ENCODE results near the gene OTOG.

OTOG gene

DNA sequence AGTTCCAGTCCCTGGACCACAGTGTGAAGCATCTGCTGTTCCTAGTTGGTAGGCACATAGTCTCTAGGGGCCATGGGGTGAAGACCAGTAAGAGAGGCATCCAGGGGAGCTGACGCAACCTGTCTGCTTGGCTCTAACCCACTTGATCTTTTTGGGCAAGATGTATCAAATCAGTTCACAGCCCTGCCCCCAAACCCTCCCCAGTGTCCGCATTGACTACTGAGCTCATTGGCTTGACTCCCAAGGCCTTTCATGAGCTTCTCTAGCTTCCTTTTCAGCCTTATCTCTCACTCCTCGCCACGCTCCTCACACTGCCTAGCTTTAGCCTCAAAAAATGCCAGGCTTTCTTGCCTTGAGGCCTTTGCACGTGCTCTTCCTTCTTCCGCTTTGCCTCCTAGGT is 40.7 kb upstream of the OTOG start:
- no peak for TF ChIP-seq ZFX (IDR thresholded peaks at IDR 0.05; ENCODE audit: borderline replicate concordance)
- H3K27ac ChIP-seq: no peak overlapping the region

DNA sequence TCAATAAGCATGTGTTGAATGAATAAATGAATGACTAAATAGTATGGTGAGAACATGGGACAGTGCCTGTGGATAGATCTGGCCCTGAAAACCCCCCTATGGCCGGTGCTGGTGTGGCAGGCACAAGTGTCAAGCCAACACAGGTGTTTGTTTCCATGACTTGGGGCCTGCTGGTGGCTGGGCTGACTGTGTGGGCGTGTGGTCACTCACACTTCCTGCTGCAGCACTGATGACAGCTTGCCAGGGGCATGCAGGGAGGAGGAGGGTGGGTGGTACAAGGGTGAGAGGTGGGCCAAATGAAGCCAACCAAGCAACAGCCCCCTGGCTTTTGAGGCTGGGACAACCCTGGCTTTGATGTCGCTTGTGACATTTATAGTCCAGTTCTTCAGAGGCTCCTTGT is 40.1 kb upstream of the OTOG start:
- H3K27ac ChIP-seq: no peak overlapping the region
- TF ChIP-seq ZFX (IDR thresholded peaks at IDR 0.05; ENCODE audit: borderline replicate concordance): no peak
- TF ChIP-seq, protein P1, sequence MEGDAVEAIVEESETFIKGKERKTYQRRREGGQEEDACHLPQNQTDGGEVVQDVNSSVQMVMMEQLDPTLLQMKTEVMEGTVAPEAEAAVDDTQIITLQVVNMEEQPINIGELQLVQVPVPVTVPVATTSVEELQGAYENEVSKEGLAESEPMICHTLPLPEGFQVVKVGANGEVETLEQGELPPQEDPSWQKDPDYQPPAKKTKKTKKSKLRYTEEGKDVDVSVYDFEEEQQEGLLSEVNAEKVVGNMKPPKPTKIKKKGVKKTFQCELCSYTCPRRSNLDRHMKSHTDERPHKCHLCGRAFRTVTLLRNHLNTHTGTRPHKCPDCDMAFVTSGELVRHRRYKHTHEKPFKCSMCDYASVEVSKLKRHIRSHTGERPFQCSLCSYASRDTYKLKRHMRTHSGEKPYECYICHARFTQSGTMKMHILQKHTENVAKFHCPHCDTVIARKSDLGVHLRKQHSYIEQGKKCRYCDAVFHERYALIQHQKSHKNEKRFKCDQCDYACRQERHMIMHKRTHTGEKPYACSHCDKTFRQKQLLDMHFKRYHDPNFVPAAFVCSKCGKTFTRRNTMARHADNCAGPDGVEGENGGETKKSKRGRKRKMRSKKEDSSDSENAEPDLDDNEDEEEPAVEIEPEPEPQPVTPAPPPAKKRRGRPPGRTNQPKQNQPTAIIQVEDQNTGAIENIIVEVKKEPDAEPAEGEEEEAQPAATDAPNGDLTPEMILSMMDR (IDR thresholded peaks at IDR 0.05): no peak

DNA sequence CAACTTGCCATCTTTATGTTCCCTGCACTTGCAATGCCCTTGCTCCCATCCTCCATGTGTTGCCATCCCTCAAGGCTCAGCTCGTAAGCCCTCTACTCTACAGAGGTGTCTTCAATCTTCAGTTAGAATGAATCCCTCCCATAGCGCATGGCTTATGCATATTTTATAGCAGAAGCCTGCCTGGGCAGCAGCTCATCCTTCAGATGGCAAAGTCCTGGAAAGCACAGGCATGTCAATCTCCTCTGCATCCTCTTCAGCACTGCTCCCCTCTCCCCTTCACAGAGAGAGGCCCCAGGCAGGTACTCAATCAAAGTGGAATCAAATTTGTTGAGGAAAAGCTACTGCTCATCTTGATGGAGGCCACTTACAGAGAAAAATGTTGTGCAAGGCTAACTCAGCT is 39.3 kb upstream of the OTOG start:
- H3K27ac ChIP-seq: no peak overlapping the region
- no peak for TF ChIP-seq ZFX (IDR thresholded peaks at IDR 0.05; ENCODE audit: borderline replicate concordance)
- TF ChIP-seq, protein P1 (IDR thresholded peaks at IDR 0.05): no peak

DNA sequence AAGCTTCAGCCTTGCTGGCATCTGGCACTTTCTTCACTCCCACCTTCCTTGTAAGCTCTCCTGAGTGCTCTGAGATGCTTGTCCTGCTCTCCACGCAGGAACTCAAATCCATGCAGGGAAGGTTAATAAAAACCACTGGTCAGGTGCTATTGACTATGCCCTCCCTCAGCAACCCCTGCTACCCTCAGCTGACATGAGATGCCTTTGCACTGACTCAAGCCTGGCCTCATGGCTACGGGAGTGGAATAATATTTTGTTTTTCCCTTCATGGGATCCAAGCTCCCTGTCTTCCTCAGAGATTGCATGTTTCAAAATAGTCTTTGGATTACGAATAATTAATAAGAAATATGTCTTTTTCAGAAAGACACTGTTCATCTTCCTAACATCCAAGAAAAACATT is 38.8 kb upstream of the OTOG start:
- no peak overlapping the region for H3K27ac ChIP-seq
- no peak for TF ChIP-seq ZFX (IDR thresholded peaks at IDR 0.05; ENCODE audit: borderline replicate concordance)
- TF ChIP-seq, protein P1 (IDR thresholded peaks at IDR 0.05): no peak

DNA sequence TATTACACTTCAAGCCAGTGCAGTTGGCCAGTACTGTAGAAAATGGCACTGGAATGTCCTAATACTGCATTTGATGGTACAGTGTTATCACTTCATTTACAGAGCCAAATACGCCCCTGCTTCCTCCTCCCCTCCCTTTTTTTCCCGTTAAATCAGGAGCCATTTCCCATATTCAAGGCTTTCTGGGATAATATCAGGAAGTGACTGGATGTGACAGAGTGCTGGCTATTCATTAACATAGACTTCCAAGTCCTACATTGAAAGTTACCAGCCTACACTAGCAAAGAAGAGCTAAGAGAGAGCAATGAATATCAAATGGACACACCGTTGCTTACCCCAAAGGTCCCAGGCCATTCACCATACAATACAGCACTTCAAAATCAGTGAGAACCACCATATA is 38.3 kb upstream of the OTOG start:
- no peak for TF ChIP-seq ZFX (IDR thresholded peaks at IDR 0.05; ENCODE audit: borderline replicate concordance)
- TF ChIP-seq, protein P1 (IDR thresholded peaks at IDR 0.05): no peak

DNA sequence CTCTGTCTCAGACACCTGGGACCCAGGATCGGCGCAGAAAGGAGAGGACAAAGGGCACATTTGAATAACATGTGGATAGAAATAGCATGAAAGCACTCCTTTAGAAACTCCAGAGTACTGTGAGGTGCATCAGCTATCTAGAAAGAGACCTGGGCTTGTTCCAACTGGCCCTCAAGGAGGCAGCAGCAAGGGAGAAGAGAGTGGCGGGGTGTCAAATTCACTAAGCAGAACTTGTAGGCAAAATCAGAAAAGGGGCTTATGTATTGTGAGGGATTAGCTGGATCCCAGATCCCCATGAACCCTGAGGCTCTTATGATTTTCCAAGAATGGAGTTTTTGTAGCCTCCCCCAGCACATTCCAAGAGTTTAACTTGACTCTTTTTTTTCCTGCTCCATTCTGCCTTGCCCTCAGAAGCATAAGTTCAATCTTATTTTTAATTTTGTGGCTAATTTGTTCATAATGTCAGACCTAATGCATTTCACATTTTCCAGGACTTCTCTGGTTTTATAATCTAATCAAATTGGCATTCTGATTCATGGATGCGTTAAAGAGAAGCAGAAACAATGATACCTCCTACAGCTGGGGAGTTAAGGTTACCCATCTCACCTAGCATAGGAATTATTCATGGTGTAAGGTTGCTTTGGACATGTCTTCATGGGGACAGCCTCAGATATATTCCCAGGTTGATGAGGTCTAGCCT is 36.4 kb upstream of the OTOG start:
- H3K27ac ChIP-seq: no peak overlapping the region
- TF ChIP-seq ZFX (IDR thresholded peaks at IDR 0.05; ENCODE audit: borderline replicate concordance): no peak
- TF ChIP-seq, protein P1 (IDR thresholded peaks at IDR 0.05): no peak

More for the DNA sequence above, 38.3 kb upstream of the OTOG start:
- H3K27ac ChIP-seq: no peak overlapping the region

DNA sequence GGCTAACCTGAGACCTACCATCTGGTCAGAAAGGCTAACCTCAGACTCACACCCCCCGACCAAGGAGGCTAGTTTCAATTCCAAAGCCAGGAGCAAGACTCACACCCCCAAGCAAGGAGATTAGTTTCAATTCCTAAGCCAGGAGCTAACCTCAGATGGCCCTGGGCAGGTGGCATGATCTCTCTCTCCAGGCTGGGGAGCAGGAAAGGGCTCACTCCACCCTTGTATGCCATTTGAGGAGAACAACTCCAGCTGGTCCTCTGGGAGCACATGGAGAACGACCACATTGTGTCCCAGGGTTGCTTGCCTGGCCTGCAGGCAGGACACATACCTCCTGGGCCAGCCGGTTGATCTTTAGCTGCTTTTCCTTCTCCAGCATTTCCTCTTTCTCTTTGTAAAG is 35.5 kb upstream of the OTOG start:
- TF ChIP-seq, protein P1 (IDR thresholded peaks at IDR 0.05): no peak
- no peak for TF ChIP-seq ZFX (IDR thresholded peaks at IDR 0.05; ENCODE audit: borderline replicate concordance)
- no peak overlapping the region for H3K27ac ChIP-seq

DNA sequence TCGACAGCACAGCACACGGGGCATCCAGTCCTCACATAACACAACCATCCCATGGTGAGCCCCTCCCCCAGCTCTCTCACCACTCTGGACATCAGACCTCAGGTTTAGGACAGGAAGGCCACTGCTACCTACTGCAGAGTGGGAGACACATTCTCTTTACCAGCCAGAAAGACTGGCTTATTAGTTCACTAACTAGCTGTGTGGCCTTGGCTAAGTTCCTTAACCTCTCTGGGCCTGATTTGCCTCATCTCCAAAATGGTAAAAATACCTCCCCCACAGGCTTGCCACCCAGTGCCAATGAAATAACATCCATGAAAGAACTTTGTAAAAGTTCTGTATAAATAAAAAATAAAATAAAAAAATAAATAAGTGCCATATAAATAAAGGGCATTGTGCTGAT is 35.0 kb upstream of the OTOG start:
- TF ChIP-seq ZFX (IDR thresholded peaks at IDR 0.05; ENCODE audit: borderline replicate concordance): no peak
- TF ChIP-seq, protein P1 (IDR thresholded peaks at IDR 0.05): no peak
- no peak overlapping the region for H3K27ac ChIP-seq

Measured in 22Rv1 (cell line).